ENCODE results near the gene RNF214. TPM values are rescaled to one million over a fixed set of nuclear protein-coding genes. Genes with fewer than 3 reads are reported as not detected.

The RNF214 gene
- total and polyA plus RNA-seq, 2 of the 13 experiments (the other 11 are each of a cell fraction or from before 2014, with no cell fraction given): 10.7 to 12.6 TPM

DNA sequence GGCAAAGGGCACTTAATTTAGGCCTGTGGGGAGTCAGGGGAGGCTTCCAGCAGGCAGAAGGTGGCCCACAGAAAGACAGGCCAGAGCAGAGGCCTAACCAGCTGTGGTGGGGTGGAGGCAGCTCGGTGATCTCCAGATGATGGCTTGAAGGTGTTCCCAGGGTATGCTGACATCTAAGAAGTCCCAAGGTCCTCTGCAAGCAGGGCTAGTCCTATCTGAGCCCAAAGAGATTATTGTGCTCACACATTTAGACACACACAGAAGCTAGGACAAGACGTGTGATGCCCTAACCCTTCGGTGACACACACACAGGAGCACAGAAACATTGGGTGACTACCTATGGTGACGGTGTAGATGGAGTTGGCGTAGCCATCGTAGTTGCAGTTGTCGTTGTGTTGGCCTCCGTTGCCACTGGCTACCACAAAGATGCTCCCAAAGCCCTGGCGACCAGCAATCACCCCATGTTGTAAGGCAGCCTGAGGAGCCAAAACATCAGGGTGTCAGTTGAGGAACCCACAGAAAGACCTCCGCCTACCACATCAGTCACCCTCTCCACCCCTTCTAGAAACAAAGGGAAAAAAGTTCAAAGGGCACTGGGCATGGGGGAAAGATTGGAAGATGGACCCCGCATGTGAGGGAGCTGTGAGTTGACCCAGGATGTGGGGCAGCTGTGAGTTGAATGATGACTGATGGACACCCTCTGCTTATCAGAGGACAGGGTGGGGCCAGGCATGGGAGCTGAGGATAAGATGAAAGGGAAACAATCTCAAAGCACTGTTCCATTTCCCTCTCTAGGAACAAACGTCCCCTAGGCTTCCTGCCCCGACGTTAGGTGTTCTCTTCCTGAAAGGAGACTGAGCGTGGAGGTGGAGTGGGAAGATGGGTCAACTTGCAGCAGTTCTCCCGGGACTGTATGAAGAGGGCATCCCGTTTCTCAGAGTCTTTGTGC, 8.5 kb upstream of the RNF214 start:
- 85% methylated on average over 15 of the region's 17 CpGs for WGBS (ENCODE audit: low lambda C conversion rate)
- Histone ChIP-seq H3K27ac (ENCODE audit: extremely low read length, insufficient read depth, low read length) (no peak overlapping the region), H3K27me3 (ENCODE audit: control insufficient read depth in 1 of 2, insufficient read depth in 2 of 2, low read length in 2 of 2) (no peaks in the 10 kb centered on the region), H4K20me1 (ENCODE audit: insufficient read depth, low read length) (no peaks in the 10 kb centered on the region), H3K36me3 (replicated peaks in 1 of 2; ENCODE audit: control insufficient read depth in 1 of 2, insufficient read depth in 2 of 2, low read length in 2 of 2) (peaks cover 2 to 15% of the 10 kb centered on the region in 2 experiments; a peak in 3 of 5 replicates), H3K9me3 (ENCODE audit: low read length) (no peaks in the 10 kb centered on the region), H3K4me3 (replicated peaks in 1 of 3; ENCODE audit: insufficient read depth in 1 of 3, low read depth in 2 of 3, low read length in 3 of 3) (no peak overlapping the region), H2AFZ (ENCODE audit: low read length) (no peak overlapping the region), H3K4me1 (ENCODE audit: insufficient read depth, low read length) (peaks cover 16% of the 10 kb centered on the region), H3K4me2 (ENCODE audit: low read depth, low read length) (no peak overlapping the region), H3K9ac (ENCODE audit: insufficient read depth, low read depth, low read length) (no peak overlapping the region), H3K79me2 (ENCODE audit: insufficient read depth, low read length) (no peaks in the 10 kb centered on the region)
- no peak for FAIRE-seq
- DNase-seq (ENCODE audit: low spot score): no peak
- TF ChIP-seq FOXJ3 (CRISPR knock-in tag; IDR thresholded peaks at IDR 0.05; ENCODE audit: borderline replicate concordance): no peak
- TF ChIP-seq IRX3 (CRISPR knock-in tag; IDR thresholded peaks at IDR 0.05; ENCODE audit: borderline replicate concordance, low read depth): no peak
- TF ChIP-seq, protein P1, sequence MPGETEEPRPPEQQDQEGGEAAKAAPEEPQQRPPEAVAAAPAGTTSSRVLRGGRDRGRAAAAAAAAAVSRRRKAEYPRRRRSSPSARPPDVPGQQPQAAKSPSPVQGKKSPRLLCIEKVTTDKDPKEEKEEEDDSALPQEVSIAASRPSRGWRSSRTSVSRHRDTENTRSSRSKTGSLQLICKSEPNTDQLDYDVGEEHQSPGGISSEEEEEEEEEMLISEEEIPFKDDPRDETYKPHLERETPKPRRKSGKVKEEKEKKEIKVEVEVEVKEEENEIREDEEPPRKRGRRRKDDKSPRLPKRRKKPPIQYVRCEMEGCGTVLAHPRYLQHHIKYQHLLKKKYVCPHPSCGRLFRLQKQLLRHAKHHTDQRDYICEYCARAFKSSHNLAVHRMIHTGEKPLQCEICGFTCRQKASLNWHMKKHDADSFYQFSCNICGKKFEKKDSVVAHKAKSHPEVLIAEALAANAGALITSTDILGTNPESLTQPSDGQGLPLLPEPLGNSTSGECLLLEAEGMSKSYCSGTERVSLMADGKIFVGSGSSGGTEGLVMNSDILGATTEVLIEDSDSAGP (CRISPR knock-in tag; IDR thresholded peaks at IDR 0.05; ENCODE audit: borderline replicate concordance): 0 out of 2 replicates have a peak, but pooled peaks have one; percentile 16
- TF ChIP-seq ZNF18 (CRISPR knock-in tag; IDR thresholded peaks at IDR 0.05; ENCODE audit: insufficient replicate concordance): no peak
- TF ChIP-seq PAXIP1 (CRISPR knock-in tag; conservative IDR thresholded peaks at IDR 0.05): no peak
- no peak for TF ChIP-seq TARDBP (CRISPR knock-in tag; IDR thresholded peaks at IDR 0.05)
- no TSS peak for BruUV-seq (replicated peaks)
- ChIA-PET CTCF (ENCODE audit: low intra/inter-chr PET ratio, low total read pairs) (no interaction called here), POLR2A (interaction anchor here (0.6 kb wide), 1 partner anchor 57 kb away, joined by 4 read pairs; no protein-coding TSS in a partner anchor)
- in situ Hi-C loops (cut with HindIII; ENCODE audit: extremely low pct_ligation_motif_present, low pct_unique_long_range_greater_than_20kb): loop anchor here (5.0 kb wide), 1 partner anchor 42 kb away; no protein-coding TSS in a partner anchor
- intact Hi-C loops (cut with micrococcal nuclease; ENCODE audit: unreplicated experiment): loop anchor here (10.0 kb wide), 1 partner anchor 119 kb away; no protein-coding TSS in a partner anchor
- no peak for ATAC-seq

All from HepG2 (cell line).